Aorta (tissue), 5 donors: ENCODE results near the gene DPP3. TPM values are rescaled to one million over a fixed set of nuclear protein-coding genes. Genes with fewer than 3 reads are reported as not detected.
A peak's percentile ranks its signal among the peaks of the same experiment; 100 is the strongest.

Experiments
- ATAC-seq: fragments of 200-7000 bp; cut with Tn5 transposase; one replicate; pipeline ENCODE4 v1.9.1; 2022; ENCODE audit warnings: moderate library complexity; ENCODE audit not compliant: low FRiP score
- DNase-seq, 2 donors: peaks; one replicate each; pipeline ENCODE4 v3.0.0-alpha.2; 2020
- H3K27ac ChIP-seq, 2 donors: one replicate each; pipeline ENCODE4 v1.5.1; 2013; ENCODE audit warnings: low read length in 2 of 2, mild to moderate bottlenecking in 2 of 2, moderate library complexity in 2 of 2, control low read depth in 1 of 2, inconsistent platforms in 1 of 2, low read depth in 1 of 2
- H3K27me3 ChIP-seq, 2 donors: one replicate each; pipeline ENCODE4 v1.6.1; 2013; ENCODE audit warnings: control low read depth in 1 of 2, low read length in 1 of 2, mild to moderate bottlenecking in 1 of 2, moderate library complexity in 1 of 2; ENCODE audit not compliant: insufficient read depth in 2 of 2, control insufficient read depth in 1 of 2
- H3K36me3 ChIP-seq, 2 donors: one replicate each; pipeline ENCODE4 v1.6.1; 2013; ENCODE audit warnings: control low read depth in 1 of 2, low read length in 1 of 2, mild to moderate bottlenecking in 1 of 2; ENCODE audit not compliant: insufficient read depth in 2 of 2, control insufficient read depth in 1 of 2
- H3K4me1 ChIP-seq, 2 donors: one replicate each; pipeline ENCODE4 v1.6.1; 2013; ENCODE audit warnings: low read length in 2 of 2, control low read depth in 1 of 2, mild to moderate bottlenecking in 1 of 2, moderate library complexity in 1 of 2; ENCODE audit not compliant: insufficient read depth in 2 of 2, control insufficient read depth in 1 of 2
- H3K4me3 ChIP-seq, 2 donors: one replicate each; pipeline ENCODE4 v1.5.1; 2013; ENCODE audit warnings: low read length in 2 of 2, control low read depth in 1 of 2, mild to moderate bottlenecking in 1 of 2
- H3K9me3 ChIP-seq: one replicate; pipeline ENCODE4 v1.6.1; 2013; ENCODE audit warnings: mild to moderate bottlenecking, low read length; ENCODE audit not compliant: control insufficient read depth
- WGBS, 2 donors: extraction: QIAGEN DNeasy Blood & Tissue Kit; methylation state at CpG; one replicate each; pipeline ENCODE4 v1.1.7; 2013; 5-methylcytosine and 5-hydroxymethylcytosine counted together
- intact Hi-C, 2 donors: fragments of 100-400 bp; cut with DNase I; formaldehyde crosslinking; loops; one replicate each; pipeline versions ENCODE4 v1.14.2 to v1.15.0; 2022
- polyA plus RNA-seq, 2 donors: library from polyadenylated mRNA; stranded (reverse); fragments of 200-250 nt; gene quantifications; one replicate each; pipeline ENCODE4 v1.2.3, GENCODE V29; 2013
- total RNA-seq, 2 donors: library from RNA; stranded (reverse); fragmentation: NEBNext Ultra II Directional; extraction: Animal tissue kit (Norgen Biotek cat#: 25700); gene quantifications; one replicate each; pipeline ENCODE4 v1.2.1, GENCODE V29; 2021
- donor health status: healthy with polysubstance abuse.
- donor health status: Bipolar disorder and iron deficiency.
- donor health status: DM: no; HTN: no; CAD: no.
- donor health status: DM: no; HTN: no; CAD: no.
- donor health status: DM: yes; HTN: yes; CAD: no.

DPP3 gene
- total and polyA plus RNA-seq, 4 donors, result 15.5 to 24.8 (median 21.3) TPM

GRCh38 chr11:66467756-66468155 is 12.5 kb upstream of the DPP3 start:
- WGBS, 2 donors, result 54 to 64% methylated on average over 6 of the region's 6 CpGs
- no peaks in the 10 kb centered on the region for H3K4me1 ChIP-seq
- DNase-seq (peak in 1 of 2 donors; percentile 75), ATAC-seq (no peak)
- H3K9me3 ChIP-seq, result no peaks in the 10 kb centered on the region
- intact Hi-C loops, result no loop called here
- no peaks in the 10 kb centered on the region for H3K36me3 ChIP-seq
- H3K27me3 ChIP-seq, result no peaks in the 10 kb centered on the region
- H3K27ac ChIP-seq, result no peak overlapping the region
- peak overlapping the region in 1 of 2 donors; percentile 78 for H3K4me3 ChIP-seq

- H3K27me3 ChIP-seq, result no peaks in the 10 kb centered on the region
- H3K4me1 ChIP-seq, result no peaks in the 10 kb centered on the region
- H3K9me3 ChIP-seq, result no peaks in the 10 kb centered on the region
- WGBS, 2 donors, result 76 to 92% methylated on average over 6 of the region's 6 CpGs
- H3K4me3 ChIP-seq, result no peak overlapping the region
- no peaks in the 10 kb centered on the region for H3K36me3 ChIP-seq
- intact Hi-C loops, result no loop called here
- DNase-seq (no peak), ATAC-seq (no peak)
- no peak overlapping the region for H3K27ac ChIP-seq
Observed at GRCh38 chr11:66468691-66469090, 11.5 kb upstream of the DPP3 start.

DNA sequence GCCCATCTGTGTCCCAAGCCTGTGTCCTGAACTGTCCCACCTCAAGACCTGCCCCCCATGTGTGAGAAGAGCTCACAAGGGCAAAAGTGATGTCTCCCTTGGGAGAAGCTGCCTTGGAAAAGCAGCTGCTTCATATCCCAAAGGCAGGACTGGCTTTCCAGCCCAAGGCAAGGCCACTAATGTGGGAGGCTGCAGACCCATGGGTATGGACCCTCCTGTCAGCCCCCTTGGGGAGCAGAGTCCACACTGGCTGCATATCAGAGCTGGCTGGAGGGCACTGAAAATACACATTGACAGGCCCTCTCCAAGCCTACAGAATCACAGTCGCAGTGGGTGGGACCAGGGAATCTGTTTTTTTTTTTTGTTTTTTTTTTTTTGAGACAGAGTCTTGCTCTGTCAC is 10.8 kb upstream of the DPP3 start:
- intact Hi-C loops, result no loop called here
- no peak overlapping the region for H3K4me3 ChIP-seq
- 82 to 85% methylated on average over 1 of the region's 1 CpG for WGBS, 2 donors
- no peaks in the 10 kb centered on the region for H3K27me3 ChIP-seq
- no peak for DNase-seq
- no peak overlapping the region for H3K27ac ChIP-seq
- H3K4me1 ChIP-seq, result no peaks in the 10 kb centered on the region
- no peaks in the 10 kb centered on the region for H3K9me3 ChIP-seq
- no peak for ATAC-seq
- no peaks in the 10 kb centered on the region for H3K36me3 ChIP-seq

DNA sequence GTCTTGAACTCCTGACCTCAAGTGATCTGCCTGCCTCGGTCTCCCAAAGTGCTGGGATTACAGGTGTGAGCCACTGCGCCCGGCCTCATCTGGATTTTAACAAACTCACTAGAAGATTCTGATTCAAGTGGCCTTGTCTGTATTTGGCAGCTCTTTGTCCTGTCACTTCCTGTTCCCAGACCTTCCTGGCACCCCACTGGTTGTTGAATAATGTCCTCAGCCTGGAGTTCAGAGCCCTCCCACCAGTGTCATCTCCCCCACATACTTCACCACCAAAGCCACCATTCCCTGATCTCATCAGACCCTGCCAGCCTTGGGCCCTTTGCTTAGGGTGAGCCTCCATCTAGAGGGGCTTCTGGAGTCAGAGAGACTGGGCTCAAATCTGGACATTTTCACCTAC is 10.2 kb upstream of the DPP3 start:
- Histone ChIP-seq H3K9me3 (no peaks in the 10 kb centered on the region), H3K27ac (no peak overlapping the region), H3K27me3 (no peaks in the 10 kb centered on the region), H3K4me3 (no peak overlapping the region), H3K36me3 (no peaks in the 10 kb centered on the region), H3K4me1 (no peaks in the 10 kb centered on the region)
- 91 to 92% methylated on average over 3 of the region's 3 CpGs for WGBS, 2 donors
- intact Hi-C loops, result no loop called here
- DNase-seq (no peak), ATAC-seq (no peak)

- 92 to 93% methylated on average over 16 of the region's 16 CpGs for WGBS, 2 donors
- ATAC-seq (no peak), DNase-seq (no peak)
- no peak overlapping the region for H3K4me3 ChIP-seq
- no peaks in the 10 kb centered on the region for H3K27me3 ChIP-seq
- H3K9me3 ChIP-seq, result no peaks in the 10 kb centered on the region
- intact Hi-C loops, result no loop called here
- no peak overlapping the region for H3K27ac ChIP-seq
- H3K4me1 ChIP-seq, result no peaks in the 10 kb centered on the region
- H3K36me3 ChIP-seq, result no peaks in the 10 kb centered on the region
Observed at GRCh38 chr11:66471142-66471541, 9.1 kb upstream of the DPP3 start.

DNA sequence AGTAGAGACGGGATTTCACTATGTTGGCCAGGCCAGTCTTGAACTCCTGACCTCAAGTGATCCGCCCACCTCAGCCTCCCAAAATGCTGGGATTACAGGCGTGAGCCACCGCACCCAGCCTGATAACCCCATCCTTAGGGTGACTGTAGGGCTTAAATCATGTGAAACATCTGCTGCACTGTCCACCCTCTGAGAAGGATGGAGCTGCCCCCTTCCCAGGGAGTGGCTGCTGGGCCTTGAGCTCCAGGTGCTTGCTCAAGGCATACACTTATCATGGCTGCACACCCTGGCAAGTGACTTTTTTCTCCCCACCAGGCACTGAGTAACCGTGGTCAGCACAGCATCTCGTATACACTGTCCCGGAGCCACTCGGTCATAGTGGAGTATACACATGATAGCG is 8.2 kb upstream of the DPP3 start:
- no peaks in the 10 kb centered on the region for H3K4me1 ChIP-seq
- H3K9me3 ChIP-seq, result no peaks in the 10 kb centered on the region
- no peak for DNase-seq
- WGBS, 2 donors, result 82 to 90% methylated on average over 9 of the region's 9 CpGs
- intact Hi-C loops, result no loop called here
- H3K27me3 ChIP-seq, result no peaks in the 10 kb centered on the region
- ATAC-seq, result no peak
- H3K27ac ChIP-seq, result no peak overlapping the region
- H3K4me3 ChIP-seq, result no peak overlapping the region
- no peaks in the 10 kb centered on the region for H3K36me3 ChIP-seq

- no peak for ATAC-seq
- 88 to 91% methylated on average over 11 of the region's 11 CpGs for WGBS, 2 donors
- intact Hi-C loops, result no loop called here
- Histone ChIP-seq H3K27me3 (no peaks in the 10 kb centered on the region), H3K27ac (no peak overlapping the region), H3K9me3 (no peaks in the 10 kb centered on the region), H3K36me3 (no peaks in the 10 kb centered on the region), H3K4me3 (no peak overlapping the region), H3K4me1 (no peaks in the 10 kb centered on the region)
- no peak for DNase-seq
Observed at GRCh38 chr11:66473167-66473566, 7.1 kb upstream of the DPP3 start.

GRCh38 chr11:66473608-66474515 is 6.4 kb upstream of the DPP3 start:
- Histone ChIP-seq H3K9me3 (no peaks in the 10 kb centered on the region), H3K4me3 (no peak overlapping the region), H3K36me3 (no peaks in the 10 kb centered on the region), H3K27ac (no peak overlapping the region), H3K27me3 (no peaks in the 10 kb centered on the region), H3K4me1 (no peaks in the 10 kb centered on the region)
- no peak for ATAC-seq
- 84 to 89% methylated on average over 20 of the region's 20 CpGs for WGBS, 2 donors
- no peak for DNase-seq
- intact Hi-C loops, result no loop called here
